RWPE1 (cell line): ENCODE measurements around the gene VAV1.

Experiments
- CTCF ChIA-PET: fragments of 350-600 bp; sonication (Branson Sonifier 250); formaldehyde crosslinking; extraction: SDS; loops from one replicate; lab custom pipeline; 2021; lab: Yijun Ruan, JAX
- POLR2A ChIA-PET: fragments of 400-600 bp; formaldehyde crosslinking; extraction: SDS; loops from one replicate; lab custom pipeline; 2020; ENCODE audit warnings: antibody characterized with exemption; ENCODE audit not compliant: low non-redundant PET; lab: Yijun Ruan, JAX
- DNase-seq: peaks from one replicate; pipeline ENCODE4 v3.0.0; 2012; ENCODE audit warnings: low spot score
- H3K27ac ChIP-seq: fragments of 450-650 bp; 2 replicates; pipeline ENCODE4 v1.5.1; 2017
- CTCF ChIP-seq: fragments of 450-650 bp; conservative IDR thresholded peaks from 2 replicates; pipeline ENCODE4 v1.5.1; 2017; ENCODE audit warnings: low read depth, mild to moderate bottlenecking

The VAV1 gene

GRCh38 chr19:6818246-6818645 is 45.7 kb downstream of the VAV1 start:
- H3K27ac ChIP-seq = no peak overlapping the region
- CTCF ChIA-PET = no interaction called here
- no peak for TF ChIP-seq CTCF
- DNase-seq = no peak
- POLR2A ChIA-PET = no interaction called here

- H3K27ac ChIP-seq = no peak overlapping the region
- no peak for TF ChIP-seq CTCF
- no peak for DNase-seq
- CTCF ChIA-PET = no interaction called here
- POLR2A ChIA-PET = no interaction called here
Observed at GRCh38 chr19:6819323-6819722, 46.8 kb downstream of the VAV1 start.

- no peak for DNase-seq
- no peak overlapping the region for H3K27ac ChIP-seq
- ChIA-PET POLR2A (no interaction called here), CTCF (no interaction called here)
- no peak for TF ChIP-seq CTCF
Observed at GRCh38 chr19:6820237-6820636, 47.7 kb downstream of the VAV1 start.

GRCh38 chr19:6821639-6822310 is 49.3 kb downstream of the VAV1 start:
- no peak for DNase-seq
- H3K27ac ChIP-seq = no peak overlapping the region
- CTCF ChIA-PET = no interaction called here
- POLR2A ChIA-PET = no interaction called here
- TF ChIP-seq CTCF = no peak

GRCh38 chr19:6822311-6822670 is 49.8 kb downstream of the VAV1 start:
- POLR2A ChIA-PET = no interaction called here
- TF ChIP-seq CTCF = no peak
- DNase-seq = no peak
- H3K27ac ChIP-seq = no peak overlapping the region
- CTCF ChIA-PET = interaction anchor here (0.6 kb wide), 1 partner anchor 762 kb away, joined by 3 read pairs; no protein-coding TSS in a partner anchor

- no peak overlapping the region for H3K27ac ChIP-seq
- CTCF ChIA-PET = interaction anchor here (0.6 kb wide), 1 partner anchor 605 kb away, joined by 3 read pairs; no protein-coding TSS in a partner anchor
- TF ChIP-seq CTCF = no peak
- POLR2A ChIA-PET = no interaction called here
- no peak for DNase-seq
Observed at GRCh38 chr19:6825076-6825774, 52.7 kb downstream of the VAV1 start.
